ENCODE measurements around the gene SLC38A8.

The SLC38A8 gene

GRCh38 chr16:84068783-84069462 lies 26.3 kb upstream of the SLC38A8 start:
- H3K4me3 ChIP-seq (ENCODE audit: low read depth, low read length) = no peak overlapping the region

GRCh38 chr16:84068041-84068440 lies 25.4 kb upstream of the SLC38A8 start:
- no peak overlapping the region for H3K4me3 ChIP-seq (ENCODE audit: low read depth, low read length)

GRCh38 chr16:84067640-84068039 lies 25.0 kb upstream of the SLC38A8 start:
- no peak overlapping the region for H3K4me3 ChIP-seq (ENCODE audit: low read depth, low read length)

GRCh38 chr16:84065536-84066132 lies 23.0 kb upstream of the SLC38A8 start:
- no peak overlapping the region for H3K4me3 ChIP-seq (ENCODE audit: low read depth, low read length)

- H3K4me3 ChIP-seq (ENCODE audit: low read depth, low read length) = no peak overlapping the region
These were observed 21.4 kb upstream of the SLC38A8 start for GRCh38 chr16:84063980-84064379.

GRCh38 chr16:84062734-84063640 lies 20.4 kb upstream of the SLC38A8 start:
- no peak overlapping the region for H3K4me3 ChIP-seq (ENCODE audit: low read depth, low read length)

GRCh38 chr16:84061236-84061819 lies 18.7 kb upstream of the SLC38A8 start:
- no peak overlapping the region for H3K4me3 ChIP-seq (ENCODE audit: low read depth, low read length)

- no peak overlapping the region for H3K4me3 ChIP-seq (ENCODE audit: low read depth, low read length)
These were observed 17.6 kb upstream of the SLC38A8 start for GRCh38 chr16:84059946-84060901.

- H3K4me3 ChIP-seq (ENCODE audit: low read depth, low read length) = no peak overlapping the region
These were observed 16.5 kb upstream of the SLC38A8 start for GRCh38 chr16:84059111-84059510.

GRCh38 chr16:84058664-84059063 lies 16.1 kb upstream of the SLC38A8 start:
- H3K4me3 ChIP-seq (ENCODE audit: low read depth, low read length) = no peak overlapping the region

GRCh38 chr16:84058211-84058610 lies 15.6 kb upstream of the SLC38A8 start:
- H3K4me3 ChIP-seq (ENCODE audit: low read depth, low read length) = no peak overlapping the region

- no peak overlapping the region for H3K4me3 ChIP-seq (ENCODE audit: low read depth, low read length)
These were observed 14.3 kb upstream of the SLC38A8 start for GRCh38 chr16:84056933-84057332.

GRCh38 chr16:84055801-84056634 lies 13.4 kb upstream of the SLC38A8 start:
- H3K4me3 ChIP-seq (ENCODE audit: low read depth, low read length) = no peak overlapping the region

- H3K4me3 ChIP-seq (ENCODE audit: low read depth, low read length) = no peak overlapping the region
These were observed 12.8 kb upstream of the SLC38A8 start for GRCh38 chr16:84055366-84055765.

- H3K4me3 ChIP-seq (ENCODE audit: low read depth, low read length) = no peak overlapping the region
These were observed 12.3 kb upstream of the SLC38A8 start for GRCh38 chr16:84054916-84055315.

- no peak overlapping the region for H3K4me3 ChIP-seq (ENCODE audit: low read depth, low read length)
These were observed 11.7 kb upstream of the SLC38A8 start for GRCh38 chr16:84054271-84054670.

- no peak overlapping the region for H3K4me3 ChIP-seq (ENCODE audit: low read depth, low read length)
These were observed 10.6 kb upstream of the SLC38A8 start for GRCh38 chr16:84053237-84053636.

GRCh38 chr16:84052071-84052622 lies 9.6 kb upstream of the SLC38A8 start:
- no peak overlapping the region for H3K4me3 ChIP-seq (ENCODE audit: low read depth, low read length)

GRCh38 chr16:84050316-84050715 lies 7.7 kb upstream of the SLC38A8 start:
- H3K4me3 ChIP-seq (ENCODE audit: low read depth, low read length) = no peak overlapping the region

Data from iPS-11a (cell line).